GM18511 (cell line): ENCODE measurements around the gene TRAF1.
"Not testable (repeated sequence)": the region's sequence is repeated elsewhere in the genome, so short reads cannot be mapped to it uniquely, and the experiment has no call there.

Experiments
- ATAC-seq: cut with Tn5 transposase; IDR thresholded peaks from one replicate; pipeline ENCODE4 v1.9.1; 2021; ENCODE audit warnings: mild to moderate bottlenecking, moderate library complexity; ENCODE audit not compliant: unreplicated experiment

Gene TRAF1

GRCh38 chr9:120926397-120926928 lies at the start of gene TRAF1:
Gene TRAF1 (minus strand): TSS chr9:120926796. CDS start chr9:120926075, 721 bp downstream.
- ATAC-seq: peak; percentile 27

GRCh38 chr9:120974921-120975320 lies 48.3 kb upstream of the TRAF1 start:
- ATAC-seq: no peak

- ATAC-seq: no peak
Measured at GRCh38 chr9:120974181-120974580, 47.6 kb upstream of the TRAF1 start.

- ATAC-seq: no peak
Measured at GRCh38 chr9:120971938-120972337, 45.3 kb upstream of the TRAF1 start.

GRCh38 chr9:120971471-120971870 lies 44.9 kb upstream of the TRAF1 start:
- ATAC-seq: not testable (repeated sequence)

- no peak for ATAC-seq
Measured at GRCh38 chr9:120970244-120970643, 43.6 kb upstream of the TRAF1 start.

- ATAC-seq: no peak
Measured at GRCh38 chr9:120966013-120966369, 39.4 kb upstream of the TRAF1 start.

GRCh38 chr9:120965344-120966012 lies 38.9 kb upstream of the TRAF1 start:
- ATAC-seq: no peak

GRCh38 chr9:120961936-120962335 lies 35.3 kb upstream of the TRAF1 start:
- no peak for ATAC-seq

- no peak for ATAC-seq
Measured at GRCh38 chr9:120960001-120960400, 33.4 kb upstream of the TRAF1 start.

- ATAC-seq: no peak
Measured at GRCh38 chr9:120956862-120957261, 30.3 kb upstream of the TRAF1 start.

GRCh38 chr9:120951960-120952618 lies 25.5 kb upstream of the TRAF1 start:
- ATAC-seq: no peak

- no peak for ATAC-seq
Measured at GRCh38 chr9:120950421-120951388, 24.1 kb upstream of the TRAF1 start.

- ATAC-seq: no peak
Measured at GRCh38 chr9:120949290-120949689, 22.7 kb upstream of the TRAF1 start.

- ATAC-seq: no peak
Measured at GRCh38 chr9:120948824-120949223, 22.2 kb upstream of the TRAF1 start.

- no peak for ATAC-seq
Measured at GRCh38 chr9:120947222-120947621, 20.6 kb upstream of the TRAF1 start.

- no peak for ATAC-seq
Measured at GRCh38 chr9:120946259-120946658, 19.7 kb upstream of the TRAF1 start.

GRCh38 chr9:120944948-120945347 lies 18.4 kb upstream of the TRAF1 start:
- ATAC-seq: no peak

GRCh38 chr9:120944434-120944843 lies 17.8 kb upstream of the TRAF1 start:
- peak; percentile 100 for ATAC-seq

GRCh38 chr9:120942186-120943001 lies 15.8 kb upstream of the TRAF1 start:
- ATAC-seq: no peak
